GM12873 (cell line): ENCODE measurements around the gene CARD10.

Experiments used
- TF ChIP-seq, protein P1 (sequence below): IDR thresholded peaks from 2 replicates; pipeline ENCODE4 v1.5.1; 2012; ENCODE audit warnings: low read depth, mild to moderate bottlenecking, moderate library complexity, low read length, control low read depth; ENCODE audit not compliant: insufficient read depth; ENCODE audit errors: missing control alignments

Gene CARD10

DNA sequence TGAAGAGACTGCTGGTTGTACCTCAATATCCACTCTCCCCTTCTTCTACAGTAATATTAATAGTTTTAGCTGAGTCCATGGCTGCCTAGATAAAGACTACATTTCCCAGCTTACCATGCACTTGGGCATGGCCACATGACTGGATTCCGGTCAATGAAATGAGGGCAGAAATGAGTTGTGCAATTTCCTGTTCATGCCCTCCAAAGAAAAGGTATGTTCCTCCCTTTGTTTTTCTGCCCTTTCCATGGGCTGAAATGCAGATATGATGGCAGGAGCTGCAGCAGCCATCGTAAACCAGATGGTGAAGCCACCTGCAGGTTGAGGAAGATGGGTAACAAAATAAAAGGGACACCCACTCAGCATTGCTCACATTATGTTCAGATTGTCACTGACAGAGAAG is 76.7 kb downstream of the CARD10 start:
- TF ChIP-seq, protein P1, sequence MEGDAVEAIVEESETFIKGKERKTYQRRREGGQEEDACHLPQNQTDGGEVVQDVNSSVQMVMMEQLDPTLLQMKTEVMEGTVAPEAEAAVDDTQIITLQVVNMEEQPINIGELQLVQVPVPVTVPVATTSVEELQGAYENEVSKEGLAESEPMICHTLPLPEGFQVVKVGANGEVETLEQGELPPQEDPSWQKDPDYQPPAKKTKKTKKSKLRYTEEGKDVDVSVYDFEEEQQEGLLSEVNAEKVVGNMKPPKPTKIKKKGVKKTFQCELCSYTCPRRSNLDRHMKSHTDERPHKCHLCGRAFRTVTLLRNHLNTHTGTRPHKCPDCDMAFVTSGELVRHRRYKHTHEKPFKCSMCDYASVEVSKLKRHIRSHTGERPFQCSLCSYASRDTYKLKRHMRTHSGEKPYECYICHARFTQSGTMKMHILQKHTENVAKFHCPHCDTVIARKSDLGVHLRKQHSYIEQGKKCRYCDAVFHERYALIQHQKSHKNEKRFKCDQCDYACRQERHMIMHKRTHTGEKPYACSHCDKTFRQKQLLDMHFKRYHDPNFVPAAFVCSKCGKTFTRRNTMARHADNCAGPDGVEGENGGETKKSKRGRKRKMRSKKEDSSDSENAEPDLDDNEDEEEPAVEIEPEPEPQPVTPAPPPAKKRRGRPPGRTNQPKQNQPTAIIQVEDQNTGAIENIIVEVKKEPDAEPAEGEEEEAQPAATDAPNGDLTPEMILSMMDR: no peak

DNA sequence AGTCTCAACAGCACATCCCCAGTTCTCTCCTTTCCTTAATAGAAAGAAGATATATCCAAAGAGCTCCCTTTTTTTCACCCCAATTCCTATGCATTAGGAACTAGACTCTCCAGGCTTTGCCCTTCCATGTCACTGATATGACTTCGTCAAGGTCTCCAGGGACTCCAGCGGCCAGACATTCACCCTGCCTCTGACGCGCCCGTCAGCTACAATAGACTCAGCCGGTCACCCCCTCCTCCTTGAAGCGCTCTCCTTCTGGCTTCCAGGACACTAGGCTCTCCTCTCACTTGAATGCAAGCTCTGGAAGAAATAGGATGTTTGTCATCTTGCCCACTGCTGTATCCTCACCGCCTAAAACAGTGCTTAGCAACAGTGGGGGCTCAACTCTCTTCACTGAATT is 77.1 kb downstream of the CARD10 start:
- TF ChIP-seq, protein P1: no peak

DNA sequence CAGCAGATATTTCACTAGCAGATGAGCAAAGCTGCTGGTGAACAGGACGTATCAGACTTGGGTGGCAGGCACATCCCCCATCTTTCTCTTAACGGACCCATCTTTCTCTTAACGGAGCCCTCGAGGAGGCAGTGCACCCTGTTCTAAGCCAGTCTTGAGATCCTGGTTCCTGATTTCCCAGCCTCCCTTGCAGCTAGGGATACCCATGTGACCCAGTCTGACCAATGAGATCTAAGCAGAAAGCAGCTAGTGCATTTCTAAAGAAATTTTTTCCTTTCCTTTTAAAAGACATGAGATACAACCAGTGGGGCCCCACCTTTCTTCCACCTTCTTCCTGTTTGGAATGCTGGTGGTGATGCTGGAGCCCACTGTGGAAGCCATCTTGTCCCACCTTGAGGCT is 78.3 kb downstream of the CARD10 start:
- TF ChIP-seq, protein P1: no peak
